ENCODE measurements around the gene PPP1R13B.

The PPP1R13B gene

DNA sequence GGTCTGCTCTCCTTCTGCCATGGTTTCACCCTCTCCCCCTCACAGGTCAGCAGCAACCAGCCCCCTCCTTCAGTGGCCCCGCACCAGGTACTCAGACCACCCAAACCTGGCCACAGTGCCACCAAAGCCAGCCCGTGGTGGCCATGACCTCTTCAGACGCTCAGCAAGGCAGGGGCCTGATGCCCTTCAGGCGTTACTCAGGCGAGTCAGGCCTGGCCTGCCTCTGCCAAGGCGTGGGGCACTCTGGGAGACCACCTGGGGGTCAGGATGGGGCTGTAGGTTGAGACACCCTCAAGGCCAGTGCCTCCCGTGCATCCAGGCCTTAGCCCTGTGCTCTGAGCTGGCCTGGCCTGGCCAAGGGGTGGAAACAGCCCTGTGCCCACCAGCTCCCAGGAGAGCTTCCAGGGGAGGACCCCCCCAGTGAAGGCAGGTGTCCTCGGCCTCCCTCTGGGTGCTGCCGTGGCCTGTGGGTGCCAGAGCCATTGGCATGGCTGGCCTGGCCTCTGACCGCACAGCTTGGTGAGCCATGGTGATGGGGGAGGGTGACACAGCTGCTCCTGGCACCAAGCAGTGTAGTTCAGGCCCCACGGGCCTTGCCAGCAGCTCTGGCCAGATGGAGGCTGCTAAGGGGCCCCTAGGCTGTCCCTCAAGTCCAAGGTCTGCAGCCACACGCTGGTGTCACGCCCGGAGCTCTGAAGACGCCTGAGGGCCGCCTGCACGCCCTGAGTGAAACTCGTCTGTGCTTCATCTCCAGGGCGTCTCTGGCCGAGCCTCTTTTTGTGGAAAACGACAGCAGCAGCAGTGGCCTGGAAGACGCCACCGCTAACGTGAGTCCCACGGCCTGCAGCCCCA lies 147.2 kb downstream of the PPP1R13B start:
- TF ChIP-seq SIN3A (IDR thresholded peaks at IDR 0.05; ENCODE audit: borderline replicate concordance, insufficient read depth, low read length) (no peak), TAF1 (IDR thresholded peaks at IDR 0.05; ENCODE audit: borderline replicate concordance, insufficient read depth, low read length) (no peak), FOXP2 (optimal IDR thresholded peaks at IDR 0.05; ENCODE audit: borderline replicate concordance, extremely low read depth, extremely low read length, insufficient read depth) (no peak)
- TF ChIP-seq, protein P1, sequence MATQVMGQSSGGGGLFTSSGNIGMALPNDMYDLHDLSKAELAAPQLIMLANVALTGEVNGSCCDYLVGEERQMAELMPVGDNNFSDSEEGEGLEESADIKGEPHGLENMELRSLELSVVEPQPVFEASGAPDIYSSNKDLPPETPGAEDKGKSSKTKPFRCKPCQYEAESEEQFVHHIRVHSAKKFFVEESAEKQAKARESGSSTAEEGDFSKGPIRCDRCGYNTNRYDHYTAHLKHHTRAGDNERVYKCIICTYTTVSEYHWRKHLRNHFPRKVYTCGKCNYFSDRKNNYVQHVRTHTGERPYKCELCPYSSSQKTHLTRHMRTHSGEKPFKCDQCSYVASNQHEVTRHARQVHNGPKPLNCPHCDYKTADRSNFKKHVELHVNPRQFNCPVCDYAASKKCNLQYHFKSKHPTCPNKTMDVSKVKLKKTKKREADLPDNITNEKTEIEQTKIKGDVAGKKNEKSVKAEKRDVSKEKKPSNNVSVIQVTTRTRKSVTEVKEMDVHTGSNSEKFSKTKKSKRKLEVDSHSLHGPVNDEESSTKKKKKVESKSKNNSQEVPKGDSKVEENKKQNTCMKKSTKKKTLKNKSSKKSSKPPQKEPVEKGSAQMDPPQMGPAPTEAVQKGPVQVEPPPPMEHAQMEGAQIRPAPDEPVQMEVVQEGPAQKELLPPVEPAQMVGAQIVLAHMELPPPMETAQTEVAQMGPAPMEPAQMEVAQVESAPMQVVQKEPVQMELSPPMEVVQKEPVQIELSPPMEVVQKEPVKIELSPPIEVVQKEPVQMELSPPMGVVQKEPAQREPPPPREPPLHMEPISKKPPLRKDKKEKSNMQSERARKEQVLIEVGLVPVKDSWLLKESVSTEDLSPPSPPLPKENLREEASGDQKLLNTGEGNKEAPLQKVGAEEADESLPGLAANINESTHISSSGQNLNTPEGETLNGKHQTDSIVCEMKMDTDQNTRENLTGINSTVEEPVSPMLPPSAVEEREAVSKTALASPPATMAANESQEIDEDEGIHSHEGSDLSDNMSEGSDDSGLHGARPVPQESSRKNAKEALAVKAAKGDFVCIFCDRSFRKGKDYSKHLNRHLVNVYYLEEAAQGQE (IDR thresholded peaks at IDR 0.05; ENCODE audit: insufficient read depth in 1 of 2, low read depth in 2 of 2, low read length in 2 of 2) = no peak

DNA sequence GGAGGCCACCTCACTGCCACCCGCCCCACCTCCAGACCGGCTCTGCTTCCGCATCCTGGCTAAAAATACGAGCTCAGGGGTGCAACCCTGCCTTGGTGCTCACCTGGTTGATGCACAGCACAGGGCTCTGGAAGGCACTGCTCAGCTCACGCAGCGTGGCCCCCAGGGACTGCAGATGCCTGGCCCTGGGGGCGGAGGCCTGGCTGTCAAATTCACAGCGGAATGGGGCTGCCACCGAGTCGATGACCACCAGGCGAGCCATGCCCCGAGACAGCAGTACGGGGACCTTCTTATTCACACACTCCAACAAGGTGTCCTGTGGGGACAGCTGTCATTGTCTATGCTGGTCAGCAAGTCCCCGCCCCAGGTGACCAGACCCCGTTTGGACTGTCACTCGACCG lies 148.1 kb downstream of the PPP1R13B start:
- no peak for TF ChIP-seq POLR2AphosphoS5 (IDR thresholded peaks at IDR 0.05; ENCODE audit: low read depth, low read length)
- TF ChIP-seq FOXP2 (optimal IDR thresholded peaks at IDR 0.05; ENCODE audit: borderline replicate concordance, extremely low read depth, extremely low read length, insufficient read depth) = no peak
- TF ChIP-seq, protein P1 (IDR thresholded peaks at IDR 0.05; ENCODE audit: insufficient read depth in 1 of 2, low read depth in 2 of 2, low read length in 2 of 2) = no peak
- TF ChIP-seq SIN3A (IDR thresholded peaks at IDR 0.05; ENCODE audit: borderline replicate concordance, insufficient read depth, low read length) = no peak
- no peak for TF ChIP-seq TAF1 (IDR thresholded peaks at IDR 0.05; ENCODE audit: borderline replicate concordance, insufficient read depth, low read length)

DNA sequence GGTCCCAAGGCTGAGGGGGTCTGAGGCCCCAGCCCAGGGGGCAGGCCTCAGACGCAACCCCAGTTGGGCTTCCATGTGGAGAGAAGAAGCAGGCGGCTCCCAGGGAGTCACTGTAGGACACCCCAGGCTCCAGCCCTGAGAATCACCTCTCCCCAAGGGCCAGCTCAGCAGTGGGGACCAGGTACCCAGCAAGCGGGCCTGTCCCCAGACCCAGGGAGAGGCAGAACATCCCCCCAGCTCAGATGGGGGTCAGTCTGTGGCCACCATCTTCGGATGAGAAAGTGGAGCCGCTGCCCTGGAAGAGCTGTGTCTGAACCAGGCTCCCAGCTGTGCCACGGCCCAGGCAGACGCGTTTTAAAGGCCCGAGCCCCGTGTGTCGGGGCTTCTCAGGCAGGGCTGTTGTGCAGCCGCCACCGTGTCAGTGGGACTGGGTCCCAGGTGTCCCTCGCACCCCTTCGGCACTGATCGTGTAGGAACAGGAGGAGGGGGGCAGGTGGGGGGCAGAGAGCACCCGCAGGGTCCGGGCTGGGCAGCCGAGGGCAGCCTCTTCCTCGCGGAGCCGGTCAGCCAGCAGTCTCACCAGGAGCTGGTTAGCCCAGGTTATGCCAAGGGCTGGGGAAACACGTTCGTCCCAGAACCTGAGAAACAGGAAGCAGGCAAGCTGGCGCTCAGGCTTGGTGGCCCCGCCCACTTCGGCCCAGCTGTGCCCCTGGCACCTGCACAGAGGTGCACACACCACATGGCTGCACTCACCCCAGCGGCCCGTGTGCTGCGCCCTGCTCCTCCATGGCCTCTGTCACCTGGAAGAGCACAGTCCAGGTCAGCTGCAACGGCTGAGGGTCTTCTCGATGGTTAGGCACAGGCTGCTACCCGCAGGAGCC lies 148.8 kb downstream of the PPP1R13B start:
- TF ChIP-seq, protein P1 (IDR thresholded peaks at IDR 0.05; ENCODE audit: insufficient read depth in 1 of 2, low read depth in 2 of 2, low read length in 2 of 2) = no peak
- TF ChIP-seq SIN3A (IDR thresholded peaks at IDR 0.05; ENCODE audit: borderline replicate concordance, insufficient read depth, low read length) (no peak), POLR2AphosphoS5 (IDR thresholded peaks at IDR 0.05; ENCODE audit: low read depth, low read length) (0 out of 2 replicates have a peak, but pooled peaks have one; percentile 23), TAF1 (IDR thresholded peaks at IDR 0.05; ENCODE audit: borderline replicate concordance, insufficient read depth, low read length) (no peak)

DNA sequence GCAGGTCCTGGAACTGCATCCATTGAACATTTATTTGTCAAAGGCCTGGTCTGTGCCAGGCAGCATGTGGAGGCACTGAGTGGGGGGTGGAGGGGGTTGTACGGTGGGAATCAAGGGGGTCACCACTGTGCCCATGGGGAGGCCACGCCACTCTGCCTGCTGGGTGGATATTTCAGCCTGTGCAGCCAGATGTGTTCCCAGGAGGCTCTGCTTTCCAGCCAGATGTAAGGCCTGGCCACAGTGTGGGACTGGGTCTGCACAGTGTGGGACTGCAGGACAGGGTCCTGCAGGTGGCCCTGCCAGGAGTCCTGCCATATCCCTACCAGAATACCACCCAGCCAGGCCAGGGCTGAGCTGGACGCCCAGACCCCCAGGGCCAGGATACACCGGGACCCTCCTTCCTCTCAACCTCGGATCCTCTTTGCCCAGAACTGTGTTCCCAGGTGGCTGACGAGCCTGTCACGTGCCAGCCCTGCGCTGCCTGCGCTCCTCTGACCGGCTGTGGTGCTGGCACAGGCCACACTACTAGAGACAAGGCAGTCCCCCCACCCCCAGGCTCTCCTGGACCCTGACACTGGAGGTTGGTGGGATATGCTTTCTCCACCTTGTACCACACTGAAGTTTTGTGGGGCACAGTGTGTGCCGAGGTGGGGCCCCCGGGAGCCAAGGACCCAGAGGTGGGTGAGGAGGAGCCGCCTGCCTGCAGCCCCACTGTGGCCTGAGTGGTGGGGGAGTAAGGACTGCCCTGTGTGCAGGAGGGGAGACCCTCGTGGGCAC lies 149.6 kb downstream of the PPP1R13B start:
- TF ChIP-seq TAF1 (IDR thresholded peaks at IDR 0.05; ENCODE audit: borderline replicate concordance, insufficient read depth, low read length) (no peak), POLR2AphosphoS5 (IDR thresholded peaks at IDR 0.05; ENCODE audit: low read depth, low read length) (0 out of 2 replicates have a peak, but pooled peaks have one; percentile 9)

DNA sequence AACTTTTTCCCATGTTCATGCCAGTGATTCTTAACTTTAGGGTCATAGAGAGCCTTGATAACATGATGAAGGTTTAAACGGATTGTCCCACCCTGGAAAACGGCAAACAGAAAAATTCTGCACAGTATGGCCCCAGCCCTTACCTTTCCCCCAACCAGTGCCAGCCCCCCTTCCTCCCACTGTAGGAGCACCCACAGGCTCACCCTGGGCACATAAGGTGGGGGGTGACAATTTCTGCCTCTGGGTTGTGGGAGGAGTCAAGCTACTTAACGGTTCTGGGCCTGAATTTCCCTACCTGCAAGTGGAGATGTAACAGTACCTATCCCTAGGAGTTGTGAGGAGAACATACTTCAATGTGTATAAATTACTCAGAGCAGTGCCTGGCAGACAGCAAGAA lies 150.2 kb downstream of the PPP1R13B start:
- TF ChIP-seq, protein P1 (IDR thresholded peaks at IDR 0.05; ENCODE audit: insufficient read depth in 1 of 2, low read depth in 2 of 2, low read length in 2 of 2) = no peak
- no peak for TF ChIP-seq TAF1 (IDR thresholded peaks at IDR 0.05; ENCODE audit: borderline replicate concordance, insufficient read depth, low read length)
- TF ChIP-seq POLR2AphosphoS5 (IDR thresholded peaks at IDR 0.05; ENCODE audit: low read depth, low read length) = 0 out of 2 replicates have a peak, but pooled peaks have one; percentile 10
- no peak for TF ChIP-seq SIN3A (IDR thresholded peaks at IDR 0.05; ENCODE audit: borderline replicate concordance, insufficient read depth, low read length)
- TF ChIP-seq FOXP2 (optimal IDR thresholded peaks at IDR 0.05; ENCODE audit: borderline replicate concordance, extremely low read depth, extremely low read length, insufficient read depth) = no peak
